Tracheal epithelial cell (primary cell): ENCODE data around the gene FBXO27. TPM values are rescaled to one million over a fixed set of nuclear protein-coding genes. Genes with fewer than 3 reads are reported as not detected.

Experiments used
- total RNA-seq: library from RNA; depleted of rRNA; stranded (reverse); fragments of >200 nt; gene quantifications from 2 replicates; pipeline ENCODE4 v1.2.1, GENCODE V29; 2014

The FBXO27 gene
- total RNA-seq, result 4.9 and 9.6 TPM in 2 replicates

GRCh38 chr19:39032063-39032918 is at the start of gene FBXO27:
Gene FBXO27, minus strand, starts transcription at chr19:39032549. Its CDS starts 322 bp downstream, at chr19:39032227.

GRCh38 chr19:38975214-38975860 is 57.0 kb downstream of the FBXO27 start, which contains the start of gene FBXO17:
Gene FBXO17, minus strand, starts transcription at chr19:38975742. Its CDS starts 25,423 bp downstream, at chr19:38950319.

Other genes starting within 250 kb of the FBXO27 start
- 85.8 and 4,166 TPM in 2 replicates for gene LGALS7B, start 243.3 kb downstream of the FBXO27 start, total RNA-seq
- gene LGALS4, start 219.6 kb downstream of the FBXO27 start, total RNA-seq, result 0.21 TPM in 1 of 2 replicates, not detected in the other
- gene ECH1, start 200.8 kb downstream of the FBXO27 start, total RNA-seq, result 23.1 and 30.5 TPM in 2 replicates
- gene HNRNPL, start 182.6 kb downstream of the FBXO27 start, total RNA-seq, result 162 and 166 TPM in 2 replicates
- 14.7 and 32.2 TPM in 2 replicates for gene RINL, start 154.3 kb downstream of the FBXO27 start, total RNA-seq
- 68.8 and 74.9 TPM in 2 replicates for gene SIRT2, start 132.9 kb downstream of the FBXO27 start, total RNA-seq
- gene NFKBIB, start 132.6 kb downstream of the FBXO27 start, total RNA-seq, result 13.4 and 21.2 TPM in 2 replicates
- gene CCER2, start 120.4 kb downstream of the FBXO27 start, total RNA-seq, result 0.21 TPM in 1 of 2 replicates, not detected in the other
- 14.1 and 14.9 TPM in 2 replicates for gene SARS2, start 101.8 kb downstream of the FBXO27 start, total RNA-seq
- gene MRPS12, start 101.6 kb downstream of the FBXO27 start, total RNA-seq, result 60.5 and 70.6 TPM in 2 replicates
- gene FBXO17, start 56.8 kb downstream of the FBXO27 start, total RNA-seq, result 24.3 and 27.7 TPM in 2 replicates
- gene ACP7, start 51.8 kb upstream of the FBXO27 start, total RNA-seq, result 0.43 and 1.4 TPM in 2 replicates
- gene PAK4, start 93.2 kb upstream of the FBXO27 start, total RNA-seq, result 5.5 and 9.2 TPM in 2 replicates
- gene NCCRP1, start 164.4 kb upstream of the FBXO27 start, total RNA-seq, result 4.8 and 9.4 TPM in 2 replicates
- gene SYCN, start 171.7 kb upstream of the FBXO27 start, total RNA-seq, result not detected in 2 replicates
- not detected in 2 replicates for gene IFNL3, start 212.5 kb upstream of the FBXO27 start, total RNA-seq
- gene IFNL4, start 216.3 kb upstream of the FBXO27 start, total RNA-seq, result not detected in 2 replicates
- gene IFNL2, start 235.8 kb upstream of the FBXO27 start, total RNA-seq, result not detected in 2 replicates